IMR-90 (cell line): ENCODE measurements around the gene ALK. TPM values are rescaled to one million over a fixed set of nuclear protein-coding genes. Genes with fewer than 3 reads are reported as not detected.

Experiments used
- ATAC-seq: fragments of 200-7000 bp; cut with Tn5 transposase; 2 replicates; pipeline ENCODE4 v1.9.1; 2020; ENCODE audit warnings: low read depth, mild to moderate bottlenecking, moderate library complexity
- BruUV-seq: library from RNA; stranded (reverse); fragments of 400-500 nt; replicated peaks from 2 replicates; lab custom pipeline; 2021; lab: Mats Ljungman, UMichigan
- CTCF ChIA-PET: fragments of 300-600 bp; formaldehyde crosslinking; extraction: SDS; loops from one replicate; lab custom pipeline; 2021; ENCODE audit warnings: antibody characterized with exemption; lab: Yijun Ruan, JAX
- POLR2A ChIA-PET: fragments of 300-600 bp; sonication (Branson Sonifier 250); formaldehyde crosslinking; loops from one replicate; lab custom pipeline; 2022; ENCODE audit warnings: antibody characterized with exemption; ENCODE audit not compliant: unreplicated experiment; lab: Charles Lee
- DNase-seq: peaks from one replicate; pipeline ENCODE4 v3.0.0; 2013
- H2AFZ ChIP-seq: replicated peaks from 2 replicates; pipeline ENCODE3; 2013; ENCODE audit warnings: low read length, mild to moderate bottlenecking; ENCODE audit not compliant: poor library complexity
- H2AK5ac ChIP-seq: 2 replicates; pipeline ENCODE4 v1.6.1; 2013; ENCODE audit warnings: low read depth, low read length, inconsistent platforms
- H2AK9ac ChIP-seq: replicated peaks from 2 replicates; pipeline ENCODE3; 2013; ENCODE audit warnings: mild to moderate bottlenecking, low read depth, low read length, moderate library complexity; ENCODE audit not compliant: poor library complexity
- H2BK120ac ChIP-seq: 2 replicates; pipeline ENCODE4 v1.6.1; 2013; ENCODE audit warnings: low read depth, low read length, inconsistent platforms
- H2BK15ac ChIP-seq: 3 replicates; pipeline ENCODE4 v1.6.1; 2013; ENCODE audit warnings: low read depth, low read length, inconsistent platforms
- H2BK20ac ChIP-seq: 2 replicates; pipeline ENCODE4 v1.6.1; 2013; ENCODE audit warnings: low read depth, mild to moderate bottlenecking, inconsistent platforms, low read length, moderate library complexity
- H2BK5ac ChIP-seq: 2 replicates; pipeline ENCODE4 v1.6.1; 2013; ENCODE audit warnings: mild to moderate bottlenecking, low read depth, low read length, inconsistent platforms; ENCODE audit not compliant: poor library complexity, severe bottlenecking
- H3K14ac ChIP-seq: replicated peaks from 2 replicates; pipeline ENCODE4 v1.6.1; 2013; ENCODE audit warnings: low read depth, low read length, inconsistent platforms
- H3K18ac ChIP-seq: 2 replicates; pipeline ENCODE4 v1.6.1; 2013; ENCODE audit warnings: low read depth, low read length, control low read depth
- H3K23ac ChIP-seq: 2 replicates; pipeline ENCODE4 v1.6.1; 2013; ENCODE audit warnings: low read depth, low read length, inconsistent platforms
- H3K27ac ChIP-seq: 2 replicates; pipeline ENCODE4 v1.5.1; 2013; ENCODE audit warnings: mild to moderate bottlenecking, control low read depth, low read length; ENCODE audit not compliant: insufficient read depth
- H3K27me3 ChIP-seq: 2 replicates; pipeline ENCODE4 v1.6.1; 2013; ENCODE audit warnings: low read length; ENCODE audit not compliant: control insufficient read depth, insufficient read depth
- H3K36me3 ChIP-seq: 2 replicates; pipeline ENCODE4 v1.6.1; 2013; ENCODE audit warnings: low read length, mixed read lengths; ENCODE audit not compliant: control insufficient read depth, insufficient read depth
- H3K4ac ChIP-seq: 2 replicates; pipeline ENCODE4 v1.6.1; 2013; ENCODE audit warnings: low read depth, low read length, inconsistent platforms
- H3K4me1 ChIP-seq: 2 replicates; pipeline ENCODE4 v1.6.1; 2013; ENCODE audit warnings: low read length, mixed read lengths; ENCODE audit not compliant: control insufficient read depth, insufficient read depth
- H3K4me2 ChIP-seq: 2 replicates; pipeline ENCODE4 v1.6.1; 2013; ENCODE audit warnings: low read depth, mild to moderate bottlenecking, control low read depth, low read length, moderate library complexity
- H3K4me3 ChIP-seq: 2 replicates; pipeline ENCODE4 v1.5.1; 2013; ENCODE audit warnings: low read depth, mild to moderate bottlenecking, control low read depth, low read length, moderate library complexity; ENCODE audit not compliant: insufficient read depth
- H3K56ac ChIP-seq: 2 replicates; pipeline ENCODE4 v1.6.1; 2013; ENCODE audit warnings: low read length, inconsistent platforms; ENCODE audit not compliant: insufficient read depth; ENCODE audit errors: extremely low read depth
- H3K79me1 ChIP-seq, 2 experiments: 2 replicates each; pipeline ENCODE4 v1.6.1; 2013; ENCODE audit warnings: low read length in 2 of 2, inconsistent platforms in 1 of 2, low read depth in 1 of 2
- H3K9ac ChIP-seq: 2 replicates; pipeline ENCODE4 v1.6.1; 2013; ENCODE audit warnings: low read depth, low read length, control low read depth
- H3K9me1 ChIP-seq: 2 replicates; pipeline ENCODE4 v1.6.1; 2013; ENCODE audit warnings: low read length, inconsistent platforms; ENCODE audit not compliant: insufficient read depth
- H3K9me3 ChIP-seq: 2 replicates; pipeline ENCODE4 v1.6.1; 2013; ENCODE audit warnings: low read length; ENCODE audit not compliant: control insufficient read depth, insufficient read depth
- H4K20me1 ChIP-seq: 2 replicates; pipeline ENCODE4 v1.6.1; 2013; ENCODE audit warnings: low read length, inconsistent platforms; ENCODE audit not compliant: insufficient read depth
- H4K5ac ChIP-seq: 2 replicates; pipeline ENCODE4 v1.6.1; 2013; ENCODE audit warnings: mild to moderate bottlenecking, low read depth, low read length, control low read depth
- H4K8ac ChIP-seq, 2 experiments: 2 replicates each; pipeline ENCODE4 v1.6.1; 2013; ENCODE audit warnings: low read depth in 2 of 2, low read length in 2 of 2, control low read depth in 1 of 2, inconsistent platforms in 1 of 2
- H4K91ac ChIP-seq: 2 replicates; pipeline ENCODE4 v1.6.1; 2013; ENCODE audit warnings: low read depth, low read length, inconsistent platforms; ENCODE audit not compliant: insufficient read depth
- CEBPB ChIP-seq: IDR thresholded peaks from 2 replicates; pipeline ENCODE4 v1.6.1; 2012; ENCODE audit warnings: low read depth, low read length, improper control_type of control experiment
- CHD1 ChIP-seq: IDR thresholded peaks from 2 replicates; pipeline ENCODE4 v1.6.1; 2012; ENCODE audit warnings: low read depth, low read length, improper control_type of control experiment
- ELK1 ChIP-seq: fragments of 150-350 bp; IDR thresholded peaks from 2 replicates; pipeline ENCODE4 v1.6.1; 2016; ENCODE audit warnings: low read depth, mild to moderate bottlenecking, low read length, moderate library complexity, borderline replicate concordance
- MAZ ChIP-seq: IDR thresholded peaks from 2 replicates; pipeline ENCODE4 v1.6.1; 2012; ENCODE audit warnings: low read depth, mild to moderate bottlenecking, low read length, improper control_type of control experiment, moderate library complexity, borderline replicate concordance
- POLR2A ChIP-seq: IDR thresholded peaks from 2 replicates; pipeline ENCODE4 v1.6.1; 2012; ENCODE audit warnings: mild to moderate bottlenecking, low read depth, low read length
- RCOR1 ChIP-seq: IDR thresholded peaks from 2 replicates; pipeline ENCODE4 v1.6.1; 2012; ENCODE audit warnings: mild to moderate bottlenecking, low read length, improper control_type of control experiment; ENCODE audit not compliant: insufficient replicate concordance
- USF2 ChIP-seq: fragments of 150-350 bp; IDR thresholded peaks from 2 replicates; pipeline ENCODE4 v1.6.1; 2017; ENCODE audit warnings: mild to moderate bottlenecking, antibody characterized with exemption, low read length, low read depth
- WGBS, 2 experiments: methylation state at CpG; one replicate each; pipeline versions ENCODE4 v1.1.5 to v1.1.7; 2013; ENCODE audit warnings: missing lambda C conversion rate in 2 of 2; ENCODE audit not compliant: insufficient read length in 1 of 2; ENCODE audit errors: extremely low coverage in 2 of 2; 5-methylcytosine and 5-hydroxymethylcytosine counted together
- dilution Hi-C: fragments of 300-500 bp; cut with HindIII; formaldehyde crosslinking; loops from one replicate; pipeline ENCODE4 v1.14.3; 2018; ENCODE audit warnings: low sequenced_read_pairs; ENCODE audit not compliant: unreplicated experiment
- in situ Hi-C: fragments of 300-500 bp; cut with MboI; formaldehyde crosslinking; loops from 3 replicates; pipeline ENCODE4 v1.14.3; 2019; ENCODE audit warnings: low sequenced_read_pairs, inconsistent platforms, mixed read lengths
- intact Hi-C: fragments of 100-400 bp; cut with micrococcal nuclease; formaldehyde crosslinking; loops from 2 replicates; pipeline ENCODE4 v1.10.0; 2022
- polyA plus RNA-seq, 3 experiments: library from polyadenylated mRNA; depleted of rRNA; stranded (reverse); fragments of >200 nt; gene quantifications; 2 replicates each; pipeline ENCODE4 v1.2.3, GENCODE V29; 2012; ENCODE audit warnings: low replicate concordance in 1 of 3
- total RNA-seq: library from RNA; depleted of rRNA; stranded (reverse); fragments of >200 nt; gene quantifications from 2 replicates; pipeline ENCODE4 v1.2.3, GENCODE V29; 2012

Gene ALK
- total and polyA plus RNA-seq, 2 of the 4 experiments (the other 2 are of a cell fraction) = not detected

- intact Hi-C loops (no loop called here), in situ Hi-C loops (no loop called here), dilution Hi-C loops (no loop called here)
- no peak for ATAC-seq
- Histone ChIP-seq H3K18ac (no peak overlapping the region), H2BK20ac (no peak overlapping the region), H3K9me1 (no peaks in the 10 kb centered on the region), H3K79me1 (no peaks in the 10 kb centered on the region), H2BK15ac (no peak overlapping the region), H3K56ac (no peak overlapping the region), H3K9me3 (peaks cover 3% of the 10 kb centered on the region; the same call in 1 of the 2 replicates), H2BK5ac (no peak overlapping the region), H3K4ac (no peak overlapping the region), H3K14ac (no peak overlapping the region), H3K27me3 (no peaks in the 10 kb centered on the region; the same call in 1 of the 2 replicates), H3K23ac (no peak overlapping the region), H3K4me2 (no peak overlapping the region), H2AK5ac (no peak overlapping the region), H4K5ac (no peak overlapping the region), H3K4me1 (no peaks in the 10 kb centered on the region), H2BK120ac (no peak overlapping the region), H3K4me3 (no peak overlapping the region), H3K36me3 (no peaks in the 10 kb centered on the region), H3K9ac (no peak overlapping the region), H2AK9ac (no peak overlapping the region), H3K27ac (no peak overlapping the region), H4K91ac (no peak overlapping the region), H2AFZ (no peak overlapping the region), H4K8ac (no peak overlapping the region), H4K20me1 (no peaks in the 10 kb centered on the region)
- 60% methylated on average over 1 of the region's 8 CpGs; no CpG with 5 or more reads in 1 of the 2 experiments for WGBS, 2 experiments
- ChIA-PET CTCF (interaction anchor here (1.1 kb wide), 1 partner anchor 9 kb away, joined by 3 read pairs; no protein-coding TSS in a partner anchor), POLR2A (no interaction called here)
- no peak for TF ChIP-seq RCOR1
- TF ChIP-seq USF2 = no peak
- TF ChIP-seq POLR2A = no peak
- TF ChIP-seq CEBPB = no peak
- no peak for TF ChIP-seq ELK1
- no peak for TF ChIP-seq MAZ
- TF ChIP-seq CHD1 = no peak
- DNase-seq = no peak
- no TSS peak for BruUV-seq
Observed at GRCh38 chr2:29650631-29651097, 270.7 kb downstream of the ALK start.
